MCF 10A (cell line): ENCODE data around the gene CCDC148. TPM values are rescaled to one million over a fixed set of nuclear protein-coding genes. Genes with fewer than 3 reads are reported as not detected.
"Not testable (repeated sequence)": the region's sequence is repeated elsewhere in the genome, so short reads cannot be mapped to it uniquely, and the experiment has no call there.

Experiments used
- BruUV-seq: library from RNA; stranded (reverse); fragments of 400-500 nt; replicated peaks from 2 replicates; lab custom pipeline; 2021; lab: Mats Ljungman, UMichigan
- CTCF ChIA-PET: fragments of 300-600 bp; sonication (Branson Sonifier 250); formaldehyde crosslinking; extraction: SDS; loops from one replicate; lab custom pipeline; 2021; ENCODE audit warnings: antibody characterized with exemption, inconsistent platforms; lab: Yijun Ruan, JAX
- POLR2A ChIA-PET: fragments of 300-600, 350-650 bp; sonication (Branson Sonifier 250); formaldehyde crosslinking; extraction: SDS; loops from one replicate; lab custom pipeline; 2020; ENCODE audit warnings: antibody characterized with exemption, inconsistent platforms; lab: Yijun Ruan, JAX
- DNase-seq: peaks from one replicate; pipeline ENCODE4 v3.0.0-alpha.2; 2018; ENCODE audit not compliant: unreplicated experiment
- H3K27ac Mint-ChIP-seq: one replicate; pipeline ENCODE4 v1.8.0; 2022; ENCODE audit warnings: mild to moderate bottlenecking, low read depth, mixed read lengths; ENCODE audit not compliant: unreplicated experiment
- H3K27me3 Mint-ChIP-seq: one replicate; pipeline ENCODE4 v1.8.0; 2022; ENCODE audit warnings: mixed read lengths; ENCODE audit not compliant: insufficient read depth, unreplicated experiment
- H3K36me3 Mint-ChIP-seq: one replicate; pipeline ENCODE4 v1.8.0; 2022; ENCODE audit warnings: mild to moderate bottlenecking, moderate library complexity, mixed read lengths; ENCODE audit not compliant: insufficient read depth, unreplicated experiment
- H3K4me1 Mint-ChIP-seq: one replicate; pipeline ENCODE4 v1.8.0; 2022; ENCODE audit warnings: mixed read lengths; ENCODE audit not compliant: insufficient read depth, unreplicated experiment
- H3K4me3 Mint-ChIP-seq: one replicate; pipeline ENCODE4 v1.8.0; 2022; ENCODE audit warnings: mild to moderate bottlenecking, moderate library complexity, mixed read lengths; ENCODE audit not compliant: unreplicated experiment
- H3K9me3 Mint-ChIP-seq: one replicate; pipeline ENCODE4 v1.8.0; 2022; ENCODE audit warnings: mixed read lengths; ENCODE audit not compliant: unreplicated experiment
- CTCF ChIP-seq: fragments of 200-600 bp; IDR thresholded peaks from one replicate; pipeline ENCODE4 v1.8.0; 2022; ENCODE audit warnings: antibody characterized with exemption, mild to moderate bottlenecking; ENCODE audit not compliant: unreplicated experiment
- intact Hi-C: fragments of 100-400 bp; cut with micrococcal nuclease; formaldehyde crosslinking; loops from 2 replicates; pipeline ENCODE4 v1.14.1; 2022
- total RNA-seq: library from RNA; stranded (reverse); gene quantifications from 2 replicates; pipeline ENCODE4 v1.2.3, GENCODE V29; 2022

The CCDC148 gene
- total RNA-seq, 1 experiment from 2014 or later, result 0.51 TPM

- DNase-seq, result no peak
- Mint-ChIP-seq H3K4me1 (peaks cover under 1% of the 10 kb centered on the region), H3K9me3 (no peaks in the 10 kb centered on the region), H3K27ac (no peak overlapping the region), H3K36me3 (no peaks in the 10 kb centered on the region), H3K27me3 (no peaks in the 10 kb centered on the region), H3K4me3 (no peak overlapping the region)
- ChIA-PET CTCF (interaction anchor here (1.3 kb wide), 1 partner anchor 438 kb away, joined by 3 read pairs; no protein-coding TSS in a partner anchor), POLR2A (no interaction called here)
- intact Hi-C loops, result no loop called here
- no peak for TF ChIP-seq CTCF
- BruUV-seq, result no TSS peak
These were observed 140.6 kb downstream of the CCDC148 start for GRCh38 chr2:158315803-158316414.

GRCh38 chr2:158315000-158315399 is 141.6 kb downstream of the CCDC148 start:
- POLR2A ChIA-PET, result no interaction called here
- TF ChIP-seq CTCF, result no peak
- H3K4me3 Mint-ChIP-seq, result no peak overlapping the region
- no peaks in the 10 kb centered on the region for H3K27me3 Mint-ChIP-seq
- intact Hi-C loops, result no loop called here
- H3K9me3 Mint-ChIP-seq, result no peaks in the 10 kb centered on the region
- H3K36me3 Mint-ChIP-seq, result no peaks in the 10 kb centered on the region
- DNase-seq, result no peak
- H3K27ac Mint-ChIP-seq, result no peak overlapping the region
- H3K4me1 Mint-ChIP-seq, result no peaks in the 10 kb centered on the region
- CTCF ChIA-PET, result no interaction called here
- BruUV-seq, result no TSS peak

- Mint-ChIP-seq H3K4me1 (no peaks in the 10 kb centered on the region), H3K36me3 (no peaks in the 10 kb centered on the region), H3K4me3 (no peak overlapping the region), H3K27ac (no peak overlapping the region), H3K9me3 (no peaks in the 10 kb centered on the region), H3K27me3 (no peaks in the 10 kb centered on the region)
- BruUV-seq, result no TSS peak
- POLR2A ChIA-PET, result no interaction called here
- TF ChIP-seq CTCF, result no peak
- intact Hi-C loops, result no loop called here
- DNase-seq, result no peak
- CTCF ChIA-PET, result no interaction called here
These were observed 142.8 kb downstream of the CCDC148 start for GRCh38 chr2:158313734-158314133.

GRCh38 chr2:158312981-158313380 is 143.6 kb downstream of the CCDC148 start:
- POLR2A ChIA-PET, result no interaction called here
- no peak overlapping the region for H3K4me3 Mint-ChIP-seq
- BruUV-seq, result no TSS peak

GRCh38 chr2:158310407-158310806 is 146.1 kb downstream of the CCDC148 start:
- H3K27me3 Mint-ChIP-seq, intact Hi-C loops, H3K4me1 Mint-ChIP-seq, H3K36me3 Mint-ChIP-seq, BruUV-seq, H3K4me3 Mint-ChIP-seq, H3K27ac Mint-ChIP-seq, DNase-seq, CTCF ChIA-PET, H3K9me3 Mint-ChIP-seq, POLR2A ChIA-PET: not testable (repeated sequence)

More at GRCh38 chr2:158312981-158313380, 143.6 kb downstream of the CCDC148 start:
- Mint-ChIP-seq H3K27ac (no peak overlapping the region), H3K9me3 (no peaks in the 10 kb centered on the region), H3K4me1 (no peaks in the 10 kb centered on the region), H3K36me3 (no peaks in the 10 kb centered on the region), H3K27me3 (no peaks in the 10 kb centered on the region)
- intact Hi-C loops, result no loop called here
- DNase-seq, result no peak
- no peak for TF ChIP-seq CTCF
- CTCF ChIA-PET, result no interaction called here
